Neural crest cell (in vitro differentiated cells): ENCODE results near the gene MSRB2. TPM values are rescaled to one million over a fixed set of nuclear protein-coding genes. Genes with fewer than 3 reads are reported as not detected.

Experiments used
- DNase-seq: peaks from one replicate; pipeline ENCODE4 v3.0.0; 2021; ENCODE audit warnings: low read depth, mixed read lengths, low spot score
- H3K27ac Mint-ChIP-seq: one replicate; pipeline ENCODE4 v1.8.0; 2021; ENCODE audit warnings: mild to moderate bottlenecking, mixed read lengths; ENCODE audit not compliant: unreplicated experiment
- H3K27me3 Mint-ChIP-seq: 2 replicates; pipeline ENCODE4 v1.8.0; 2021; ENCODE audit warnings: low read depth, mild to moderate bottlenecking, mixed read lengths
- H3K36me3 Mint-ChIP-seq: 2 replicates; pipeline ENCODE4 v1.8.0; 2021; ENCODE audit warnings: low read depth, mild to moderate bottlenecking, mixed read lengths
- H3K4me1 Mint-ChIP-seq: 2 replicates; pipeline ENCODE4 v1.8.0; 2021; ENCODE audit warnings: mixed read lengths
- H3K4me3 Mint-ChIP-seq: one replicate; pipeline ENCODE4 v1.8.0; 2021; ENCODE audit warnings: mild to moderate bottlenecking, mixed read lengths
- H3K9me3 Mint-ChIP-seq: 2 replicates; pipeline ENCODE4 v1.8.0; 2021; ENCODE audit warnings: mixed read lengths
- total RNA-seq: library from RNA; stranded (reverse); gene quantifications from 2 replicates; pipeline ENCODE4 v1.2.1, GENCODE V29; 2021
- TF ChIP-seq, protein P1 (sequence below): fragments of 200-600 bp; sonication (generic); conservative IDR thresholded peaks from 2 replicates; pipeline ENCODE4 v1.5.0; 2021; ENCODE audit warnings: antibody characterized with exemption, mild to moderate bottlenecking

MSRB2 gene
- total RNA-seq, 1 donor from 2014 or later, result 28.9 TPM

- H3K9me3 Mint-ChIP-seq, result no peaks in the 10 kb centered on the region
- no peaks in the 10 kb centered on the region for H3K36me3 Mint-ChIP-seq
- H3K27ac Mint-ChIP-seq, result no peak overlapping the region
- DNase-seq, result no peak
- no peaks in the 10 kb centered on the region for H3K27me3 Mint-ChIP-seq
- H3K4me1 Mint-ChIP-seq, result no peaks in the 10 kb centered on the region
- TF ChIP-seq, protein P1, sequence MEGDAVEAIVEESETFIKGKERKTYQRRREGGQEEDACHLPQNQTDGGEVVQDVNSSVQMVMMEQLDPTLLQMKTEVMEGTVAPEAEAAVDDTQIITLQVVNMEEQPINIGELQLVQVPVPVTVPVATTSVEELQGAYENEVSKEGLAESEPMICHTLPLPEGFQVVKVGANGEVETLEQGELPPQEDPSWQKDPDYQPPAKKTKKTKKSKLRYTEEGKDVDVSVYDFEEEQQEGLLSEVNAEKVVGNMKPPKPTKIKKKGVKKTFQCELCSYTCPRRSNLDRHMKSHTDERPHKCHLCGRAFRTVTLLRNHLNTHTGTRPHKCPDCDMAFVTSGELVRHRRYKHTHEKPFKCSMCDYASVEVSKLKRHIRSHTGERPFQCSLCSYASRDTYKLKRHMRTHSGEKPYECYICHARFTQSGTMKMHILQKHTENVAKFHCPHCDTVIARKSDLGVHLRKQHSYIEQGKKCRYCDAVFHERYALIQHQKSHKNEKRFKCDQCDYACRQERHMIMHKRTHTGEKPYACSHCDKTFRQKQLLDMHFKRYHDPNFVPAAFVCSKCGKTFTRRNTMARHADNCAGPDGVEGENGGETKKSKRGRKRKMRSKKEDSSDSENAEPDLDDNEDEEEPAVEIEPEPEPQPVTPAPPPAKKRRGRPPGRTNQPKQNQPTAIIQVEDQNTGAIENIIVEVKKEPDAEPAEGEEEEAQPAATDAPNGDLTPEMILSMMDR, result no peak
- H3K4me3 Mint-ChIP-seq, result no peak overlapping the region
These were observed 21.9 kb upstream of the MSRB2 start for GRCh38 chr10:23073527-23073926.

GRCh38 chr10:23075672-23076071, 19.7 kb upstream of the MSRB2 start:
- H3K36me3 Mint-ChIP-seq, result no peaks in the 10 kb centered on the region
- TF ChIP-seq, protein P1, result no peak
- peaks cover 4% of the 10 kb centered on the region for H3K4me1 Mint-ChIP-seq
- no peak overlapping the region for H3K4me3 Mint-ChIP-seq
- no peak overlapping the region for H3K27ac Mint-ChIP-seq
- H3K27me3 Mint-ChIP-seq, result peaks cover 5% of the 10 kb centered on the region
- no peaks in the 10 kb centered on the region for H3K9me3 Mint-ChIP-seq
- no peak for DNase-seq

GRCh38 chr10:23078114-23078513, 17.3 kb upstream of the MSRB2 start:
- H3K9me3 Mint-ChIP-seq, result peaks cover 3% of the 10 kb centered on the region
- H3K27me3 Mint-ChIP-seq, result peaks cover 5% of the 10 kb centered on the region
- no peak for DNase-seq
- peaks cover 4% of the 10 kb centered on the region for H3K4me1 Mint-ChIP-seq
- no peaks in the 10 kb centered on the region for H3K36me3 Mint-ChIP-seq
- no peak overlapping the region for H3K4me3 Mint-ChIP-seq
- H3K27ac Mint-ChIP-seq, result no peak overlapping the region
- TF ChIP-seq, protein P1, result no peak

DNA sequence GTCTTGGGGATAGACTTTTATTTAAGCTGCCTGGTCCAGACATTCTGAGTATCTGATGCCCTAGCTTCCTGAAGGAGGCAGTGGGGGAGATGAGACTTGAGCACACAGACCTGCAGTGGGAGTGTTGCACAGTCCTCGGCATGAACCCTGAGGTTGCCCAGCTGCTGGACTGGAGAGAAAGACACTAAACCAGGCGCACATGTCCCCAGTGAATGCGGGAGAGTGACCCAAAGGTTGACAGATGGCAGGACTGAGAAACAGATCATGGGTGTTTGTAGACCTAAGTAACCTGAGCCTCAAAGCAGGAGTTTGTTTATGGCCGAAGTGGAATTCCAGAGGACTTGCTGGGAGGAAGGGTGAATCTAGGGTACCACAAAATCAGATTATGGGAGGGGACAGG, 15.7 kb upstream of the MSRB2 start:
- H3K27me3 Mint-ChIP-seq, result peaks cover 5% of the 10 kb centered on the region
- no peak for DNase-seq
- peaks cover 4% of the 10 kb centered on the region for H3K4me1 Mint-ChIP-seq
- no peak overlapping the region for H3K4me3 Mint-ChIP-seq
- no peaks in the 10 kb centered on the region for H3K36me3 Mint-ChIP-seq
- peaks cover 3% of the 10 kb centered on the region for H3K9me3 Mint-ChIP-seq
- no peak overlapping the region for H3K27ac Mint-ChIP-seq
- TF ChIP-seq, protein P1, result no peak

DNA sequence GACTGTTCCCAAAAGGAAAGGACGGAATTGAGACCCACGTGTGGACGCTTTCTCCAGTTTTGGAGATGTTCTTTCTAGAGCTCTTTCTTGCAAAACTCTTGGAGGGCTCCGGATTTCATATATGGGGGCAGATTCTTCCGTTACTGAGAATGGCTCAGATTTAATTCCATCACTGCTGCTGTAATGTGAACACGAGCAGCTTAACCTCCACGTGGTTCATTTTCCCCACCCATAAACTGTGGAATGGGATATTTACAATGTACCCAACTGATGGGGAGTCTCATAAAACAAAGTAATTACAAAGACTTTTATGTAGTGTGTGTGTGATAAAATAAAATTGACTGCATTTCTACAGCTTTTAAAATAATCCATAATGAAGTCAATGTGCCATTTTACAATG, 15.1 kb upstream of the MSRB2 start:
- Mint-ChIP-seq H3K9me3 (peaks cover 6% of the 10 kb centered on the region), H3K27me3 (peaks cover 5% of the 10 kb centered on the region), H3K4me3 (no peak overlapping the region), H3K27ac (no peak overlapping the region), H3K4me1 (peaks cover 4% of the 10 kb centered on the region), H3K36me3 (no peaks in the 10 kb centered on the region)
- TF ChIP-seq, protein P1, result no peak
- no peak for DNase-seq

DNA sequence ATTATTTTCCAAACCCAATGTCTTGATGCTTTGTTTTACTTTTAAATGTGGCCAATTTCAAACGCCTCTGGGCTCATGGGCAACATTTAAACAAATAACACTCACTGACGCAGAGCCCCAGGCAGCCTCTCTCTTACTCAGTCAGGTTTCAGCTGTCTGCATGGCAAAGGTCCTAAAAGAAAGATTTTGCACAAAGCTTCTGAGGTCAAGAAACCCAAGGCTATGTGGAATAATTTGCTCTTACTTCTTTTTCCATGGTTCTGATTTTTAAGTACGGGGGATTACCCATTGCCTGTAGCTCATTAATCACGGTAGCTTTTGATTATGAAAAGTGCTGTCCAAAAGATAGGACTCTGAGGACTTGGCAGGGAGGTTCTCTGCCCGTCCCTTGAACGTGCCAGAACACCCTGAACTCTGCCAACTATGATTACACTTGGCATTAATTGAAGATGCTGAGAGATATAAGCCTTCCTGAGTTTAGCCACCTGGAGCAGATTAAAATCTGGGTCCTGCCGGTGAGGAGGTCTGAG, 14.1 kb upstream of the MSRB2 start:
- no peak overlapping the region for H3K4me3 Mint-ChIP-seq
- H3K9me3 Mint-ChIP-seq, result peaks cover 6% of the 10 kb centered on the region
- peaks cover 4% of the 10 kb centered on the region for H3K4me1 Mint-ChIP-seq
- no peaks in the 10 kb centered on the region for H3K36me3 Mint-ChIP-seq
- DNase-seq, result no peak
- no peak overlapping the region for H3K27ac Mint-ChIP-seq
- TF ChIP-seq, protein P1, result no peak
- peaks cover 5% of the 10 kb centered on the region for H3K27me3 Mint-ChIP-seq
